Osteoblast (primary cell): ENCODE measurements around the gene UTF1. TPM values are rescaled to one million over a fixed set of nuclear protein-coding genes. Genes with fewer than 3 reads are reported as not detected.

Experiments
- DNase-seq: peaks from one replicate; pipeline ENCODE4 v3.0.0; 2011; ENCODE audit warnings: low spot score, mixed read lengths; ENCODE audit not compliant: insufficient read length; ENCODE audit errors: missing footprints
- H2AFZ ChIP-seq: 2 replicates; pipeline ENCODE4 v1.6.0; 2011; ENCODE audit warnings: mild to moderate bottlenecking, low read length
- H3K27ac ChIP-seq: 2 replicates; pipeline ENCODE4 v1.5.1; 2011; ENCODE audit warnings: mild to moderate bottlenecking, low read depth, low read length, moderate library complexity
- H3K27me3 ChIP-seq: 2 replicates; pipeline ENCODE4 v1.6.0; 2012; ENCODE audit warnings: mild to moderate bottlenecking, control low read depth, inconsistent platforms, low read length, moderate library complexity; ENCODE audit not compliant: insufficient read depth
- H3K36me3 ChIP-seq: 2 replicates; pipeline ENCODE4 v1.5.1; 2011; ENCODE audit warnings: mild to moderate bottlenecking, low read length, control low read depth, moderate library complexity; ENCODE audit not compliant: insufficient read depth
- H3K4me1 ChIP-seq: 2 replicates; pipeline ENCODE4 v1.5.1; 2011; ENCODE audit warnings: mild to moderate bottlenecking, low read length, control low read depth, moderate library complexity; ENCODE audit not compliant: insufficient read depth
- H3K4me2 ChIP-seq: 2 replicates; pipeline ENCODE4 v1.6.0; 2011; ENCODE audit warnings: mild to moderate bottlenecking, low read length; ENCODE audit not compliant: insufficient read depth
- H3K4me3 ChIP-seq: fragments of 200-600 bp; sonication (generic); 3 replicates; pipeline ENCODE4 v1.5.1; 2012; ENCODE audit warnings: mild to moderate bottlenecking, low read length, inconsistent platforms; ENCODE audit not compliant: insufficient read depth
- H3K79me2 ChIP-seq: 2 replicates; pipeline ENCODE4 v1.6.0; 2012; ENCODE audit warnings: mild to moderate bottlenecking, low read length, control low read depth, inconsistent platforms; ENCODE audit not compliant: insufficient read depth
- H3K9me3 ChIP-seq: 2 replicates; pipeline ENCODE4 v1.5.1; 2011; ENCODE audit warnings: low read depth, low read length, control low read depth
- H4K20me1 ChIP-seq: 2 replicates; pipeline ENCODE4 v1.6.0; 2012; ENCODE audit warnings: mild to moderate bottlenecking, low read length, control low read depth; ENCODE audit not compliant: insufficient read depth
- CTCF ChIP-seq: IDR thresholded peaks from 2 replicates; pipeline ENCODE4 v1.5.1; 2011; ENCODE audit warnings: mild to moderate bottlenecking, low read depth, low read length, moderate library complexity; ENCODE audit errors: extremely low read depth
- total RNA-seq: library from RNA; depleted of rRNA; stranded (reverse); fragments of >200 nt; gene quantifications from 2 replicates; pipeline ENCODE4 v1.2.3, GENCODE V29; 2012

UTF1 gene
- total RNA-seq, 1 donor, result not detected

- Histone ChIP-seq H3K79me2 (no peaks in the 10 kb centered on the region), H3K9me3 (no peaks in the 10 kb centered on the region), H3K27me3 (peaks cover 19% of the 10 kb centered on the region), H2AFZ (no peak overlapping the region), H4K20me1 (peaks cover 10% of the 10 kb centered on the region), H3K36me3 (peaks cover 24% of the 10 kb centered on the region), H3K4me2 (no peak overlapping the region), H3K27ac (no peak overlapping the region), H3K4me3 (no peak overlapping the region), H3K4me1 (no peaks in the 10 kb centered on the region)
- TF ChIP-seq CTCF, result no peak
- peak; percentile 91 for DNase-seq
Observed at GRCh38 chr10:133278577-133279265, 48.7 kb downstream of the UTF1 start.

- peaks cover 25% of the 10 kb centered on the region for H3K36me3 ChIP-seq
- H3K79me2 ChIP-seq, result no peaks in the 10 kb centered on the region
- no peaks in the 10 kb centered on the region for H3K9me3 ChIP-seq
- H3K27me3 ChIP-seq, result peaks cover 19% of the 10 kb centered on the region
- no peak for TF ChIP-seq CTCF
- H4K20me1 ChIP-seq, result peaks cover 10% of the 10 kb centered on the region
- H2AFZ ChIP-seq, result no peak overlapping the region
- peak; percentile 87 for DNase-seq
- no peaks in the 10 kb centered on the region for H3K4me1 ChIP-seq
- no peak overlapping the region for H3K4me2 ChIP-seq
- no peak overlapping the region for H3K4me3 ChIP-seq
- no peak overlapping the region for H3K27ac ChIP-seq
Observed at GRCh38 chr10:133279326-133280226, 49.6 kb downstream of the UTF1 start.

GRCh38 chr10:133280391-133281059 is 50.5 kb downstream of the UTF1 start:
- Histone ChIP-seq H3K9me3 (no peaks in the 10 kb centered on the region), H4K20me1 (peaks cover 10% of the 10 kb centered on the region), H3K27me3 (peaks cover 16% of the 10 kb centered on the region), H3K4me2 (no peak overlapping the region), H2AFZ (no peak overlapping the region), H3K27ac (no peak overlapping the region), H3K4me1 (no peaks in the 10 kb centered on the region), H3K79me2 (no peaks in the 10 kb centered on the region), H3K4me3 (no peak overlapping the region), H3K36me3 (peaks cover 34% of the 10 kb centered on the region)
- no peak for TF ChIP-seq CTCF
- DNase-seq, result peak; percentile 87
